ENCODE results near the gene LCMT1. TPM values are rescaled to one million over a fixed set of nuclear protein-coding genes. Genes with fewer than 3 reads are reported as not detected.

Gene LCMT1
- total RNA-seq, 1 experiment from 2014 or later = 31.0 TPM

DNA sequence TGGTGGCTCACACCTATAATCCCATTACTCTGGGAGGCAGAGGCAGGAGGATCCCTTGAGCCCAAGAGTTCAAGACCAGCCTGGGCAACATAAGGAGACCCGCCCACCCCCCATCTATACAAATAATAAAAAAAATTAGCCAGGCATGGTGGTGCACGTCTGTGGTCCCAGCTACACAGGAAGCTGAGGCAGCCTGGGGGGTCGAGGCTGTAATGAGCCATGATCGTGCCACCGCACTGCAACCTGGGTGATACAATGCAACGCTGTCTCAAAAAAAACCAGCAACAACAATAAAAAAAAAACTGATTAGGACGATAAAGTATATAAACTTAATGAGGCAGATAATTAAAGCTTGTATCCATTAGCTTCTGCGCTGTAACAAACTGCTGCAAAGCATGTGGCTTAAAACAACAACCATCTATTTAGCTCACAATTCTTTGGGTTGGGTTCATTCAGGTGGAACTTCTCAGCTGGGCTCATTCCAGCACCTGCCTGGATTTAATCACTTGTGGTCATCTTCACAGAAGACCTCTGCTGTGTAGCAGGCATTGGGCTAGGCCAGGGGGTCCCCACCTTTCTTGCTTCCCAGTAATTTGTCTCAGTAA, 45.8 kb downstream of the LCMT1 start:
- peaks cover 9% of the 10 kb centered on the region for H3K36me3 ChIP-seq (ENCODE audit: low read depth, low read length)
- no peak overlapping the region for H2AFZ ChIP-seq (ENCODE audit: low read length)
- no peaks in the 10 kb centered on the region for H3K79me2 ChIP-seq (ENCODE audit: low read length)
- no peak overlapping the region for H3K4me2 ChIP-seq (ENCODE audit: low read length)
- DNase-seq (no peak), ATAC-seq (no peak)
- intact Hi-C loops (cut with micrococcal nuclease) = no loop called here
- no peak overlapping the region for H3K4me3 ChIP-seq (ENCODE audit: low read length)
- no peak overlapping the region for H3K9ac ChIP-seq (ENCODE audit: low read length)
- ChIA-PET POLR2A (ENCODE audit: unreplicated experiment) (no interaction called here), CTCF (interaction anchor here (0.6 kb wide), 1 partner anchor 31 kb away, joined by 19 read pairs; no protein-coding TSS in a partner anchor)
- TF ChIP-seq EZH2 (IDR thresholded peaks at IDR 0.05; ENCODE audit: low read length, unreplicated experiment) = no peak
- peaks cover 7% of the 10 kb centered on the region for H3K4me1 ChIP-seq (ENCODE audit: insufficient read depth, low read length)
- H3F3A ChIP-seq (ENCODE audit: low read length, unreplicated experiment) = no peaks in the 10 kb centered on the region
- BruUV-seq (replicated peaks) = no TSS peak
- no peak overlapping the region for H3K27ac ChIP-seq (ENCODE audit: low read length)
- no peaks in the 10 kb centered on the region for H3K9me3 ChIP-seq (ENCODE audit: low read length)
- H4K20me1 ChIP-seq (ENCODE audit: low read length) = no peaks in the 10 kb centered on the region
- H3K27me3 ChIP-seq (ENCODE audit: low read length) = no peaks in the 10 kb centered on the region
- no peaks in the 10 kb centered on the region for H3K9me2 ChIP-seq (replicated peaks; ENCODE audit: low read length)

DNA sequence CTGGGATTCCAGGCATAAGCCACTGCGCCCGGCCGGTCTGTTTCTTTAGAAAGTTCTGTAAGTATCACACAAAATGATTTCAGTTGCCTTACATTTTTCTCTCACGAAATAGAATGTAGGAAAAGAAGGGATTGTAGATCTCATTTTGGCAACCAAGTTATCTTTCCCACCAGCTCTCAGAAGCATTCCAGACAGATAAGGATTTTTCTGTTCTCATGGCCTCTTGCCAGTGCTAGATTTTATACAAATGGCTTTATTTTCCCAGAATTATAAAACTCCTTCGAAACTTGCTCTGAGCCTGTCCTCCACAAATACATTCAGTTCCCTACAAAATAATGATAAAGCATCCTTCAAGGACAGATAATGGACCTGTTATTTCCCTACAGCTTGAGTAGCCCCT, 46.9 kb downstream of the LCMT1 start:
- Histone ChIP-seq H3F3A (ENCODE audit: low read length, unreplicated experiment) (no peaks in the 10 kb centered on the region), H3K79me2 (ENCODE audit: low read length) (no peaks in the 10 kb centered on the region), H3K9me3 (ENCODE audit: low read length) (no peaks in the 10 kb centered on the region), H3K27ac (ENCODE audit: low read length) (no peak overlapping the region), H3K36me3 (ENCODE audit: low read depth, low read length) (peaks cover 9% of the 10 kb centered on the region), H3K9me2 (replicated peaks; ENCODE audit: low read length) (no peaks in the 10 kb centered on the region), H4K20me1 (ENCODE audit: low read length) (no peaks in the 10 kb centered on the region), H3K4me1 (ENCODE audit: insufficient read depth, low read length) (no peaks in the 10 kb centered on the region), H3K27me3 (ENCODE audit: low read length) (no peaks in the 10 kb centered on the region), H3K4me3 (ENCODE audit: low read length) (no peak overlapping the region), H3K4me2 (ENCODE audit: low read length) (no peak overlapping the region), H2AFZ (ENCODE audit: low read length) (no peak overlapping the region), H3K9ac (ENCODE audit: low read length) (no peak overlapping the region)
- intact Hi-C loops (cut with micrococcal nuclease) = no loop called here
- no peak for DNase-seq
- ChIA-PET CTCF (no interaction called here), POLR2A (ENCODE audit: unreplicated experiment) (no interaction called here)
- no peak for ATAC-seq
- TF ChIP-seq, protein P1, sequence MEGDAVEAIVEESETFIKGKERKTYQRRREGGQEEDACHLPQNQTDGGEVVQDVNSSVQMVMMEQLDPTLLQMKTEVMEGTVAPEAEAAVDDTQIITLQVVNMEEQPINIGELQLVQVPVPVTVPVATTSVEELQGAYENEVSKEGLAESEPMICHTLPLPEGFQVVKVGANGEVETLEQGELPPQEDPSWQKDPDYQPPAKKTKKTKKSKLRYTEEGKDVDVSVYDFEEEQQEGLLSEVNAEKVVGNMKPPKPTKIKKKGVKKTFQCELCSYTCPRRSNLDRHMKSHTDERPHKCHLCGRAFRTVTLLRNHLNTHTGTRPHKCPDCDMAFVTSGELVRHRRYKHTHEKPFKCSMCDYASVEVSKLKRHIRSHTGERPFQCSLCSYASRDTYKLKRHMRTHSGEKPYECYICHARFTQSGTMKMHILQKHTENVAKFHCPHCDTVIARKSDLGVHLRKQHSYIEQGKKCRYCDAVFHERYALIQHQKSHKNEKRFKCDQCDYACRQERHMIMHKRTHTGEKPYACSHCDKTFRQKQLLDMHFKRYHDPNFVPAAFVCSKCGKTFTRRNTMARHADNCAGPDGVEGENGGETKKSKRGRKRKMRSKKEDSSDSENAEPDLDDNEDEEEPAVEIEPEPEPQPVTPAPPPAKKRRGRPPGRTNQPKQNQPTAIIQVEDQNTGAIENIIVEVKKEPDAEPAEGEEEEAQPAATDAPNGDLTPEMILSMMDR (conservative IDR thresholded peaks at IDR 0.05; ENCODE audit: low read depth, low read length) = no peak
- TF ChIP-seq EZH2 (IDR thresholded peaks at IDR 0.05; ENCODE audit: low read length, unreplicated experiment) (no peak), EZH2phosphoT487 (IDR thresholded peaks at IDR 0.05; ENCODE audit: borderline replicate concordance, low read length) (no peak)
- BruUV-seq (replicated peaks) = no TSS peak

DNA sequence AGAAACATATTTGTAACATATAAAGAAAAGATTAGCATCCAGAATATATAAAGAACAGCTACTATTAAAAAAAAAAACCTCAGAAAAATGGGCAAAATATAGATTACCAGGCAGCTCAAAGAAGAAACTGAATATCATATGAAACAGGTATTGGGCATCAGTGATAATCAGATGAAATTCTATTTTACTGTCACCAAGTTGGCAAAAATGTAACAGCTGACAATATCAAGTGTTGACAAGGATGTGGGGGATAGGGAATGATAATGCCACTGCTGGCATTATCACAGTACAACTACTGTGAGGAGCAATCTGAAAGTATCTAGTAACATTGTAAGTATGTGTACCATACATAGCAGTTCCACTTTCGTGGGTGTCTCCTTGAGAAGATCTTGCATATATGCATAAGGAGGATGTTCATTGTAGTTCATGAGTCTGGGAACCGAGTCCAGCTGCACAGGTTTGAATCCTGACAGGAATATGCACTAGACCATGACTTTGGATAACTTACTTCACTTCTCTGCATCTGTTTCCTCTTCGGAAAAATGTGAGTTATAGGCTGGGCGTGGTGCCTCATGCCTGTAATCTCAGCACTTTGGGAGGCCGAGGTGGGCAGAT, 50.3 kb downstream of the LCMT1 start:
- Histone ChIP-seq H3K27me3 (ENCODE audit: low read length) (no peaks in the 10 kb centered on the region), H3F3A (ENCODE audit: low read length, unreplicated experiment) (no peaks in the 10 kb centered on the region), H4K20me1 (ENCODE audit: low read length) (no peaks in the 10 kb centered on the region), H3K9me3 (ENCODE audit: low read length) (no peaks in the 10 kb centered on the region), H3K9me2 (replicated peaks; ENCODE audit: low read length) (no peaks in the 10 kb centered on the region), H3K9ac (ENCODE audit: low read length) (no peak overlapping the region), H3K79me2 (ENCODE audit: low read length) (no peaks in the 10 kb centered on the region), H3K4me3 (ENCODE audit: low read length) (no peak overlapping the region), H2AFZ (ENCODE audit: low read length) (no peak overlapping the region), H3K4me1 (ENCODE audit: insufficient read depth, low read length) (no peaks in the 10 kb centered on the region), H3K36me3 (ENCODE audit: low read depth, low read length) (peaks cover 12% of the 10 kb centered on the region), H3K27ac (ENCODE audit: low read length) (no peak overlapping the region), H3K4me2 (ENCODE audit: low read length) (no peak overlapping the region)
- CTCF ChIA-PET = no interaction called here
- no peak for TF ChIP-seq EZH2 (IDR thresholded peaks at IDR 0.05; ENCODE audit: low read length, unreplicated experiment)
- TF ChIP-seq, protein P1 (conservative IDR thresholded peaks at IDR 0.05; ENCODE audit: low read depth, low read length) = no peak
- no peak for TF ChIP-seq EZH2phosphoT487 (IDR thresholded peaks at IDR 0.05; ENCODE audit: borderline replicate concordance, low read length)
- ATAC-seq (no peak), DNase-seq (no peak)
- intact Hi-C loops (cut with micrococcal nuclease) = no loop called here
- no TSS peak for BruUV-seq (replicated peaks)
- POLR2A ChIA-PET (ENCODE audit: unreplicated experiment) = no interaction called here
